Activated CD8-positive, alpha-beta memory T cell treated with anti-CD3 and anti-CD28 coated beads, Interleukin-2, amount 50 U/mL, for 24 hours (primary cell): ENCODE results near the gene OSMR.
"Not testable (repeated sequence)": the region's sequence is repeated elsewhere in the genome, so short reads cannot be mapped to it uniquely, and the experiment has no call there.

Experiments used
- DNase-seq: peaks from one replicate; pipeline ENCODE4 v3.0.0-alpha.2; 2020; ENCODE audit errors: extremely low read depth

OSMR gene

GRCh38 chr5:38831117-38831516 is 14.7 kb upstream of the OSMR start:
- no peak for DNase-seq

DNA sequence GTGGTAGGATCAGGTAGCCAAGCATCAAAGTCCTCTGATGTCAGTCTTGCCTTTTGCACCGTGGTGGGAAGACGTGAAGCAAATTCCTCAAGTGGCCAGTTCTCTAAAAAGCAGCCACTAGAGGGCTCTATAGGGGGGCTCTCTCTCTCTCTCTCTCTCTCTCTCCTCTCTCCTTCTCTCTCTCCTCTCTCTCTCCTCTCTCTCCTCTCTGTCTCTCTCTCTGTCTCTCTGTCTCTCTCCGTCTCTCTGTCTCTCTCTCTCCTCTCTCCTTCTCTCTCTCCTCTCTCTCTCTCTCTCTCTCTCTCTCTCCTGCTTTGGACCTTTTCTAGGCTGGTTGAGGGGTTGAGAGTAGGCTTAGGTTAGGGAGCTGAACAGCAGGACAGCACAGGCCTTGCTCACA is 13.9 kb upstream of the OSMR start:
- DNase-seq, result no peak

DNA sequence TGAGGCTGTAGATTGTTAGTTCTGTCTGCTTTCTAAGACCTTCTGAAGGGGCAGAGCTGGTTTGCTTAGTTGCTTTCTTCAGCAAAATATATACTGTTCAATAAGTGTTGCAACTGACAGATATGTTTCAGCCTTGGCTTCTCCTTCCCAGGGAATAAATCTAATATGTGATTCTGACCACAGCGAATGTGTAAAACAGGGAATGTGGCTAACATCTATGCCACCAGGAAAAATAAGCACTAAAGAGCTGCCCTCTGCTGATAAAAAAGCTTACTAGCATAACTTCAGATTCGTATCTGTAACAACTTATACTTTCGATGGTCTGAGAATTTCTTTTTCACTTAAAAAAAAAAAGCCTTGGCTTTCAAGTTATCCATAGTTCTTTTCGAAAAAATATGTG is 13.0 kb upstream of the OSMR start:
- DNase-seq, result no peak

- no peak for DNase-seq
Observed at GRCh38 chr5:38835887-38836286, 9.9 kb upstream of the OSMR start.

DNA sequence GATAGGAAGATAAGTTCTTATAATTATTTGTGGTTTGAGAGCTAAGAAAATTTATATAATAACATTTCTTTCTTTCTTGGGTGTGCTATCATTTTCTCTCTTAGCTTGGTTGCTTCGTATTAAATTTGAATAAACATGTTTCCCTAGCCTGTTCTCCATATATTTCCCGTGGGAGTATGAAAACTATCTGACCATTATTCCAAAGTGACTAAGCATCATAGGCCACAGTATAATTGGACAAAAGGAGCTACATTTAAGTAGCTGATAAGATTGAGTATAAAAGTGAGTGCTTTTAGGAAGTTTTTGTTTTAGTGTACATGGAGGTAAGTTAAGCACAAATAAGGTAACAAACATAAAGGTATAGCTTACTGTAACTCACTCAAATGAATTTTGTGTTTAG is 8.4 kb upstream of the OSMR start:
- no peak for DNase-seq

DNA sequence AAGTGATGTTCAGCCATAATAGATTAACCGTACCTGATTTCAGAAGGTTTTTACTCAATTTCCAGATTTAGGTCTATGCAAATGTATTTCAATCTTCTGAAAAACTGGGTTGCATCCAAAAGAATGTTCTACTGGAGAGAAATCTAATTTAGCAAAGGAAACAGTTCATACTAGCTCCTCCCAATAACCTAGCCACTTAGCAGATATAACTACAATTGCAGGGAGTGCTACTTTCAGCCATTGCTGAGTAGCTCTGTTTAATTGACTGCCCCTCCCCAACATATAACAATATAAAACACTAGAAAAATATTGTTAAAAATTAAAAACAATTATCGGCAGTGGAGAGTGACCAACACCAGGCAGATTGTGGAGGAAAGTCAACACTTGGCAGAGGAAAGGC is 7.9 kb upstream of the OSMR start:
- no peak for DNase-seq

DNA sequence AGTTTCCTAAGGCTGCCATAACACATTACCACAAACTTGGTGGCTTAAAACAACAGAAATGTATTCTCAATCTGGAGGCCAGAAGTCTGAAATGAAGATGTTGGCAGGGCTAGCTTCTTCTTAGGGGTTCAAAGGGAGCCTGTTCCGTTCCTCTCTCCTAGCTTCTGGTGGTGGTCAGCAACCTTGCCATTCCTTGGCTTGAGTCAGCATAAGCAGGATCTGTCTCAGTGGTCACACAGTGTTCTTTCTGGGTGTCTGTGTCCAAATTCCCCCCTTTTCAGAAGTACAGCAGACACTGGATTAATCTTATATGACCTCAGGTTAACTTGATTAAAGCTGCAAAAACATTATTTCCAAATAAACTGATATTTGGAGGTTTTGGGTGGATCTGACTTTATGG is 2.1 kb upstream of the OSMR start:
- DNase-seq, result no peak

GRCh38 chr5:38846379-38847011 is 683 bp downstream of the OSMR start:
- no peak for DNase-seq

DNA sequence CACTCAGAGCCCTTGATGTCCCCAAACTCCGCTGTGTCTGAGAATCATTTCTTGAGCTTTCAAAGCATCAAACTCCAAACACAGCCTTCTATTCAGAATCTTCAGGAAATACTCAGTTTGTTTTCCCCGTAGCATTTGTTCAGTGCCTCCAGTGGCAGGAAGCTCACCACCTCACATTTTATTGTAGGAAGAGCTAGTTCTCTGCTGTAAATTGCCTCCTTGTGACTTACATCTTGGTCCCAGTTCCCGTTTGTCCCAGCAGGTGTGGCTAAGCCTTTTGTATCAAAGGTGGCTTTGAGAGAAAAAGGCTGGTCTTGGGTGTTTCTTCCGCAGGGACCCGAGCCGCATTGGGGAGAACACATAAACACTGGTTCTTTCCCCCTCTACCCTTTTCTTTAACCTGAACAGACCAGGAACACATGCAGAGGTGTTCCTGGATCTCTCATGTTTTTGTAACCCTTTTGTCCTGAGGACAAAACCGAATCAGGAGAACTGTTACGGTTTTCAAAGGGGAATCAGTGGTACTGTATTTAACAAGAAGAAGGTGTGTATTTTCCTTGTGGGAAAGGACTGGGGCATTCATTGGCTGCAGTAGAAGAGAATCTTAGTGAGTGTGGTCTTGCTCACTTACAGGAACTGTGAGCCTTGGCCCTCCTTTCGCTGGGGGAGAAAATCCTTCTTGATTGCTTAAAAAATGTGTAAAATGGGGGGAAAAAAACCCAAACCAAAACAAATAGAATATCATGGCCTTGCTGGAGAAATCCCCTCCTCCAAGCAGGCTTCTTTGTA is 1.9 kb downstream of the OSMR start:
- no peak for DNase-seq

DNA sequence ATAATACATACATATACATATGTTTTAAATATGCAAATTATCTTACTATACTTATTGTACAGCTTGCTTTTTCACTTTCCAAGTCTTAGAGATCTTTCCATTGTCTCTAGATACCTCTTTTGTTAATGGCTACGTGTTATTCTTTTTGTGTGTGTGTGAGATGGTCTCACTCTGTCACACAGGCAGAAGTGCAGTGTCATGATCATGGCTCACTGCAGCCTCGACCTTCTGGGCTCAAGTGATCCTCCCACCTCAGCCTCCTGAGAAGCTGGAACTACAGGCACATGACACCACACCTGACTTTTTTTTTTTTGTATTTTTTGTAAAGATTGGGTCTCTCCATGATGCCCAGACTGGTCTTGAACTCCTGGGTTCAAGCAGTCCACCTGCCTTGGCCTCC is 2.8 kb downstream of the OSMR start:
- no peak for DNase-seq

- not testable (repeated sequence) for DNase-seq
Observed at GRCh38 chr5:38851640-38852039, 5.8 kb downstream of the OSMR start.

DNA sequence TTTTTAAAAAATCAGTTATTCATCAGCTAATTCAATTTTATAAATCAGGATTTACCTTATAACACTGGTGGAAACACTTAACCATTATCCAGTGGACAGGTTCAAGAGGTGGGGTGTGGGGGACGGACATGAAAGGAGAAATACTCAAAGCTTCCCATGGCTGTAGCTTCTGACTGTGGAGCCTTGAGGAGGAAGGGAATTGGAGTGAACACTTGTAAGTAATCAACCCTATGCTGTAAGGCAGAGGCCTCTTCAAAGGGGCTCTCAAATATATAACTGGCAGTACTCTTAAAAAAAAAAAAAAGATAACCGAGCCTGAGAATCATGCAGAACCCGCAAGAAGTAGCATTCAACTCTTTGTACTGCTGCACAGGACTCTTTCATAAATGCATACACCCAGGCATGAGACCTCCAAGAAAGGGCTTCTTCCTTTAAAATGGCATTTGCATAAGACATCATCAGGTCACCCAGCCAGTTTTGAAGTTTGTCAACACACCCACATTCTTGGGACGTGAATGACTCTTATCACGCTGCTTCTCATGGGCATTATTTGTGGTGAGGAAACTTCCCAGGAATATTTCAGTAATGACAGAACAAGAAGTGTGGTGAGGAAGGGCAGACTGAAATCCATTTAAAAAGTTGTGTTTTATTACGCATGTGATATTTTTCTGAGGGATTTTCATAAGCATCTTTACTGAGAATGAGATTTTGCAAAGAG is 8.1 kb downstream of the OSMR start:
- DNase-seq, result no peak

DNA sequence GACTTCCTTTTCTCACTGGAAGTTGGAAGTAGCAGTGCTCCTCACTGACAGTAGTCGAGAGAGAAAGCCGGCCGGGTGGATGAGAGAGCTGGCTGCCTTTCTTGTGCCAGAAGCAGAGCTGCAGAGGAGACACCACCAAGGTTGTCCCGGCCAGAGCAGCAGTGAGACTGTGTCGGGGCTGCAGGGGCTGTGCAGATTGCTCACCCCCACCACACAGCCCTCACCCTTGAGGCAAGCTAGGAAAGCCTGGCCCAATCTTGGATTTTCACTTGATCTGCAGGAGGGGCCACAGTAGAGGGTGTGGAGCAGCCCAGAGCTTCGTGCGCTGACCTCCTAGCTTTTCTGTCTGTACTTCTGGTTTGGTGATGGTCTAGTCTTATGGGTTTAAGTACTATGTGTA is 9.1 kb downstream of the OSMR start:
- no peak for DNase-seq

DNA sequence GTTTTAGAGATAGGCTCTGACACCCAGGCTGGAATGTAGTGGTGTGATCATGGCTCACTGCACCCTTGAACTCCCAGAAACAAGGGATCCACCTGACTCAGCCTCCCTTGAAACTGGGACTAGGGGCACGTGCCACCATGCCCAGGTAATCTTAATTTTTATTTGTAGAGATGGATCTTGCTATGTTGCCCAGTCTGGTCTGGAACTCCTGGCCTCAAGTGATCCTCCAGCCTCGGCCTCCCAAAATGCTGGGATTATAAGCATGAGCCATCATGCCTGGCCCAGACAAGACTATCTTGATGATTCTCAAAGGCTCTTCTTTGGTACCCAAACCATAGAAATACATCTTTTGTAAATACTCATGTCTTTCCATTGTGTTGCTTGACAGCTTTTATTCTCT is 10.8 kb downstream of the OSMR start:
- DNase-seq, result no peak

- no peak for DNase-seq
Observed at GRCh38 chr5:38858839-38859238, 13.0 kb downstream of the OSMR start.

DNA sequence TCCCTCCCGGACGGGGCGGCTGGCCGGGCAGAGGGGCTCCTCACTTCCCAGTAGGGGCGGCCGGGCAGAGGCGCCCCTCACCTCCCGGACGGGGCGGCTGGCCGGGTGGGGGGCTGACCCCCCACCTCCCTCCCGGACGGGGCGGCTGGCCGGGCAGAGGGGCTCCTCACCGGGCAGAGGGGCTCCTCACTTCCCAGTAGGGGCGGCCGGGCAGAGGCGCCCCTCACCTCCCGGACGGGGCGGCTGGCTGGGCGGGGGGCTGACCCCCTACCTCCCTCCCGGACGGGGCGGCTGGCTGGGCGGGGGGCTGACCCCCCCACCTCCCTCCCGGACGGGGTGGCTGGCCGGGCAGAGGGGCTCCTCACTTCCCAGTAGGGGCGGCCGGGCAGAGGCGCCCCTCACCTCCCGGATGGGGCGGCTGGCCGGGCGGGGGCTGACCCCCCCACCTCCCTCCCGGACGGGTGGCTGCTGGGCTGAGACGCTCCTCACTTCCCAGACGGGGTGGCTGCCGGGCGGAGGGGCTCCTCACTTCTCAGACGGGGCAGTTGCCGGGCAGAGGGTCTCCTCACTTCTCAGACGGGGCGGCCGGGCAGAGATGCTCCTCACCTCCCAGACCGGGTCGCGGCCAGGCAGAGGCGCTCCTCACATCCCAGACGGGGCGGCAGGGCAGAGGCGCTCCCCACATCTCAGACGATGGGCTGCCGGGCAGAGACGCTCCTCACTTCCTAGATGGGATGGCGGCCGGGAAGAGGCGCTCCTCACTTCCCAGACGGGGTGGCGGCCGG is 16.4 kb downstream of the OSMR start:
- DNase-seq, result not testable (repeated sequence)

DNA sequence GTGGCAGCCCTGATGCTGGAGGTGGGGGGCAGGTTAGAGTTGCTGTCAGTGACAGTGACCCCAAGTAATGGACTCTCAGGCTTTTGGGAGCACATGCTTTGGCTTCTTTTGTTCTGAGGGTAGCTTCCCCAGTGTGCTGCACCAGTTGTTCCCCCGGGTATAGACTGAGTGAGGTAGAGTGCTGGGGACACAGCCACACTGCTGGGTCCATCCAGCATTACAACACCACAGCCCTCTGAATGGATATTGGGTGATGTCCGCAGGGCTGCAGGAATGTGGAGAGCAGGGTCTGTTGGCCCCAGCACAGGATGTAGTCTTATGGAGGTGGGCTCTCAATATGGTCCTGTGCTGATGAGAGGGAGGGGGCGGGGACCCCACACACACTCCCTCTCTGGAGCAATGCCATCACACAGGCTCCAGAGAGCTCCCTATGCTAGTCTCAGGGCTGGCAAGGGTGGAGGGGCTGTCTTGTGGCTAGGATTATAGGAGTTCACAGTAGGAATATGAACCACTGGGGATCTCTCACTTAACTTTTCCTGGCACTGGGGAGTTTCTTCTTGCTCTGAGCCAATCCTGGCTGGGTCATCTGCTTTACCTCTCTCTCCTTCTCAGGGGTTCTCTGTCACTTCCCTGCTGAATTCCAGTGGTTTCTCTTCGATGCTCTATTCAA is 20.7 kb downstream of the OSMR start:
- DNase-seq, result no peak

GRCh38 chr5:38867032-38867398 is 21.2 kb downstream of the OSMR start:
- no peak for DNase-seq

DNA sequence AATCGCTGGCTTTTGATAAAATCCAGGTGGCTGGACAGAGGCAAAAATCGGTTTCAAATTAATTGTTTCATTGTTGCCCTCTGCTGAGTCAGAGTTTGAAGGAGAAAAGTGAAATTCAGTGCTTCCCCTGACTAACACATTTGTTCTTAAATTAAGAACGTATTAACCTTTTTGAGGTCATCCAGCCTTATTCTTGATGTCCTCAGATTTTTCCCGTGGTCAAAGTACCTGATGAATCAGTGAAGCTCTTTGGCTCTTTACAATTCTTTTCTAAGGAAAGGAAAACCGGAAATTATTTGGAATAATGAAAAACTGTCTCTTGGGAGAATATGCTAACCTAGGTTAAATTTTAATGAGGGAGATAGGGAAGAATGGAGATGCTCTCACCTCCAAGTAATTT is 21.6 kb downstream of the OSMR start:
- no peak for DNase-seq

DNA sequence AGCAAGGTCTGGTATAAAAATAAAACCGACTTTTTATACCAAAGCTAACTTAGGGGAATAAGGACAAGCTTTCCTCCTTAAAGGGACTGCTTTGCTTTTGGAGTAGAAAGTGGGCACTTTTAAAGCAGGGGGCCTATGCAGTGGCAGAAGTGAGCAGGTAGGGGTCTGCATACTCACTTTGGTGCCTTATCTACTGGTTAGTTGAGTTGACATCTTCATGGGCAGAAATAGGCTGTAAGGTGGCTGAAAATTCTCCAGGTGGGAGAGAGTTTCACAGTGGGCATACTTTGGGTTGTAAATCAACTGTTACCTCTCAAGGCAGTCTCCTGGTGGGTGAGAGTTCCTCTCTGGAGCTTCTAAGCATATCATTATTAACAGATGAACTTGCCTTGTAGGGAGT is 24.8 kb downstream of the OSMR start:
- DNase-seq, result no peak

- DNase-seq, result no peak
Observed at GRCh38 chr5:38871058-38871605, 25.3 kb downstream of the OSMR start.
